T-helper 1 cell treated with Interleukin-12 subunit alpha and Interleukin-12 subunit beta and Interleukin-4 antibody, amounts not matched to agents 30 μg/mL and 1 μg/mL, for 36 hours (primary cell): ENCODE results near the gene PEX7.
"Not testable (repeated sequence)": the region's sequence is repeated elsewhere in the genome, so short reads cannot be mapped to it uniquely, and the experiment has no call there.

ENCODE experiments used
- H3K27ac Mint-ChIP-seq: one replicate; pipeline ENCODE4 v1.8.0; 2021; ENCODE audit warnings: mild to moderate bottlenecking, mixed read lengths
- H3K27me3 Mint-ChIP-seq: one replicate; pipeline ENCODE4 v1.8.0; 2021; ENCODE audit warnings: low read depth, mixed read lengths
- H3K36me3 Mint-ChIP-seq: one replicate; pipeline ENCODE4 v1.8.0; 2021; ENCODE audit warnings: low read depth, mixed read lengths
- H3K4me1 Mint-ChIP-seq: one replicate; pipeline ENCODE4 v1.8.0; 2021; ENCODE audit warnings: low read depth, mixed read lengths
- H3K4me3 Mint-ChIP-seq: one replicate; pipeline ENCODE4 v1.8.0; 2021; ENCODE audit warnings: mild to moderate bottlenecking, moderate library complexity, mixed read lengths
- H3K9me3 Mint-ChIP-seq: one replicate; pipeline ENCODE4 v1.8.0; 2021; ENCODE audit warnings: mixed read lengths

PEX7 gene

DNA sequence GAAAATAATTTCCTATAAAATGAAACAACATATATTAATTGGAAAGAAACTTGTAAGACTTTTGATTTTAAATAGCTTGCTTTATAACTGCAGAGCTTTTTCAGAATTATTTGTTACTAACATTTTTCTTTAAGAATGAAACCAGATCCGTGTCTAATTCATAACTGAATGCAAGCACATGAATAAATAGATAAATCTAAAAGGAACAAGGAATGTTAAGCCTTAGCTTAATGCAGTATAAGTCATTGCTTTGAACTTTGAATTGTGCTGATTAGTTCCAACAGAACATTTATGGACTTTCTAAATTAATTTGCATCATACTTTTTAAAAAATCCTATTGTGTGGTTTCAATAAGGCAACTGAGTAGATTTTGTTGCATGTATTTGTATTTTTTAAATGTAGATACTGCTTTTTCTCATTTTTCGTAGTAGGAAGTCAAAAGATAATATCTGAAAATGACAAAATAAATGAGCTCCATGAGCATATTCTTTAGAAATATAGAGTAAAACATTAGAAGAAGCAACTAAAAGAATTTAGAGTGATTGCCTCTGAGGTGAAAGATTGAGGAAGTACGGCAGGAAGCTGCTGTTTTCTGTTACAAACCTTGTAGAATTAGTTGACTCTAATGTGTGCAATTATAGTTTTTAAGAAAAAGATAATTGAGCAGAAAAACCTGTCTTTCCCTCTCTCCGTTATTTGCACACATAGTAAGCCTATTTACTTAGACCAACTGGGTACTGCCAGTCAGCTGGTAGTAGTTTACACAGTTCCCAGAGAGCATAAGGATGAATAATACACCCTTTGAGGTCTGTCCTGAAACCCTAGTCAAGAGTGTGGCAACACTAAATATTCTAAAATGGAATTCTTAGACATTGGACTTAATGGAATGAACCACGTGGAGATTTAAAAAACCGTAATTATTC lies 67.1 kb downstream of the PEX7 start:
- Mint-ChIP-seq H3K4me1 (peaks cover 9% of the 10 kb centered on the region), H3K9me3 (no peaks in the 10 kb centered on the region), H3K27ac (no peak overlapping the region), H3K36me3 (no peaks in the 10 kb centered on the region), H3K4me3 (no peak overlapping the region), H3K27me3 (no peaks in the 10 kb centered on the region)

DNA sequence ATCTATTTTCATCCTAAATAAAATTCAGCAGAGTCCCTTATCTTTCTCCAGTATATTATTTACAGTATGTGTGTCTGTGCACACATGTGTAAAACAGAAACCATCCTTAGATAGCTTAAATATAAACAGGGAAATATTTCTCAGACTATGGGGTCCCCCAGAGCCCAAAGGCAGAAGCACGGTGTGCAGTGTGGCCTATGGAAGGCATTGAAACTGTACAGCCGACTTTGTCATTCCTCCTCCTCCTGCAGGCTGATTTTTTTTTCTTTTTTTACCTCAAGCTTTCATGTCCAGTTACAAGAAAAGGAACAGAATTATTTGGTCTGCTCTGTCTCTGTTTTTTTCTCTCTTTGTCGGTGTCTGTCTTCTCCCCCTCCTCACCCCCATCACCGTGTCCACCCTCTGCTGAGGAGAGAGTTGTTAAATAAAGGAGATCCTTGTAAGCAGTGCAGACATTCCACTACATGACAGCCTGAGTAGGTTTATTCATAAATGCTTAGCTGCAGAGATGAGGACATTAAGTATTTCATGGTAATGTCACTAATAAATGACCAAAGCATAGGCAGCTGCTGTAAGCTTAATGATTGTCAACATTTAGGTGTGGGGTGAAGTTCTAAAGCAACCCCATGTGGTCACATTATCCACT lies 67.9 kb downstream of the PEX7 start:
- Mint-ChIP-seq H3K4me3 (no peak overlapping the region), H3K27me3 (no peaks in the 10 kb centered on the region), H3K4me1 (peaks cover 9% of the 10 kb centered on the region), H3K36me3 (no peaks in the 10 kb centered on the region), H3K9me3 (no peaks in the 10 kb centered on the region), H3K27ac (no peak overlapping the region)

DNA sequence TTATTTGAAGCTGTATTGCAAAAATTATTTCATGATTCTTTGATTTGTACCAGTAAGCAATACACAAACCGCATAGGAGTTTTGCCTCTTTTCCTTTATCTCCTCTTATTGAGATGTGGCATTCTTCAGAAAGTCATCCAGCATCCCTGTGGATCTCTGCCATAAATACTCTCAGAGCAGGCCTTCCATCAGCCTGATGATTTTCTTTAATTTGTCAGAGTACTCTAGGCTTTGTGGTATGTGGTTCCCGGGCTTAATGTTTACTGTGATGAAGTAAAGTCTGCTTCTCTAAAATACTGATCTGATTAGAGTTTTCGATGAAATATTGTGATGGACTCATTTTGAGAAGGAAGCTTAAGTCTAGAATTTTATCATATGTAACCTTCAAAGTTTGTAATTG lies 68.6 kb downstream of the PEX7 start:
- Mint-ChIP-seq H3K4me3 (no peak overlapping the region), H3K27me3 (no peaks in the 10 kb centered on the region), H3K9me3 (no peaks in the 10 kb centered on the region), H3K36me3 (no peaks in the 10 kb centered on the region), H3K27ac (no peak overlapping the region), H3K4me1 (peaks cover 9% of the 10 kb centered on the region)

DNA sequence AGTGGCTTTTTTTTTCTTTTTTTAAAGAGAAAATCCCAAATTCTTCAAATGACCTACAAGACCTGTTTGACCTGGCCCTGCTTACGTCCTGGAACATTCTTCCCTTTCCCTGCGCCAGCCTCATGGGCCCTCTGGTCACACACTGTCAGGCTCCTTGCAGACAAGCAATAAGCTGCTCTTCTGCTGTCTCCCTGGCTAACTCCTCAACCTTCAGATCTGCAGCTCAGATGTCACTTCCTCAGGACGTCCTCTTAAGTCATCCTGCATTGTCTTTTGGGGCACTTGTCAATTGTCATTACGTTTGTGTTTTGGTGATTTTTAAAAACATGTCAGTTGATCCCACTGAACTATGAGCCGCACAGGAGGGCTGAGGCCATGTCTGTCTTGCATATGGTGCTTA lies 70.8 kb downstream of the PEX7 start:
- Mint-ChIP-seq H3K4me3 (no peak overlapping the region), H3K9me3 (no peaks in the 10 kb centered on the region), H3K27ac (no peak overlapping the region), H3K4me1 (peaks cover 9% of the 10 kb centered on the region), H3K27me3 (no peaks in the 10 kb centered on the region), H3K36me3 (no peaks in the 10 kb centered on the region)

DNA sequence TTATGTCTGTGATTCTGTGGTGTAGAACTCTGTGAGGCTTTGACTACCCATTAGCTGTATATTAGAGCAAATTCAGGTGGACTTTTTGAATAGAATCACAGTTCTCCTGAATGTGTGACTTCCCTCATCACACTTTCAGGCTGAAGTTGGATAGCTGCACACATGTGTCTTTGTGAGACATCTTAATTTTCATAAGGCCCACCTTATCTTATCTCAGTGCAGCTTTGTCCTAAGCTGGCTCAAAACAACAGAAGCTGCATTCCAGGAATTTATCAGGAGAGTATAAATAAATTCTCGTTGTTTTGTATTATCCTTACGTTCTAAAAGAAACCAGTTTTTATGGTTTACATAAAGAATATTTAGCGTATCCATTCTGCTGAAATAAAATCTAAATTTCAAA lies 73.5 kb downstream of the PEX7 start:
- Mint-ChIP-seq H3K27me3 (no peaks in the 10 kb centered on the region), H3K4me1 (peaks cover 7% of the 10 kb centered on the region), H3K36me3 (no peaks in the 10 kb centered on the region), H3K4me3 (no peak overlapping the region), H3K9me3 (no peaks in the 10 kb centered on the region), H3K27ac (no peak overlapping the region)

DNA sequence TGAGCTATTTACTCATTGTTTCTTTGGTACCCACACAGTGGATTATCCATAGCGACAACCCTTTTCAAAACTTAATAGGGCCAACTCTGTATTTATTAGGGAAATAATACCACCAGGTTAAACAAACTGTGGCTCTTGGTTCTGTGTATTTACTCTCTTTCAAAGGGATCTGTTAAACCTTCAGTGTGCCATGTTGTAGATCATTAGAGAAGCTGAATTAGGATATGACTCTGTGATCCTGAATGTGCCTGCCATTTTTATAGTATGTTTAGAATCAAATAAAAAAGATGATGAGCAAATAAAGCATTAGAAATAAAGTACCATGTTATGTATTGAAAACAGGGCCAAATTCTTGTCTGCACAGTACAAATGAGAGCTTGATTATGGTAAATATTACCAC lies 74.7 kb downstream of the PEX7 start:
- Mint-ChIP-seq H3K27ac (no peak overlapping the region), H3K4me1 (peaks cover 3% of the 10 kb centered on the region), H3K9me3 (no peaks in the 10 kb centered on the region), H3K4me3 (no peak overlapping the region), H3K27me3 (no peaks in the 10 kb centered on the region), H3K36me3 (peaks cover 4% of the 10 kb centered on the region)

DNA sequence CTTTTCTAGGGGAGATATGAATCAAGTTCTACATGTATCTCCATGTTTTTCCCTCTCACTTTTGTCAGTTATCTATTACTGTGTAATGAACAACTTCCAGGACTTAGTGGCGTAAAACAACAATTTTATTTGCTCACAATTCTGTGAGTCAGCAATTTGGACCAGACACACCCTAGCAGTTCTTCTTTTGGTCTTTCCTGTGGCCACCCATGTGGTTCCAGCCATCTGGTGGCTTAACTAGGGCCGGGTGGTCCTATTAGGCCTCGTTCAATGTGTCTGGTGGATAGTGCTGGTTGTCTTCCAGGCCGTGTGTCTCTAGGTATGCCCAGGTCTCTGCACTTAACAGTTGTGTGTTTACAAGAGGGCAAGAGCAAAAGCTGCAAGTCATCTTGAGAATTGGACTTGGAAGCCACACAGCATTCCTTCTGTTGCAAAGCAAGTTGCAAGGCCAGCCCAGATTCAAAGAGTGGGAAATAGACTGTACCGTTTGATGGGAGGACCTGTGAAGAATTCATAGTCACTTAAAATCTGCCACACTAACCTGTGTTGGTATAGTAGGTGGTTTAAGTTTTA lies 78.9 kb downstream of the PEX7 start:
- no peaks in the 10 kb centered on the region for H3K27me3 Mint-ChIP-seq
- H3K4me3 Mint-ChIP-seq: no peak overlapping the region
- no peaks in the 10 kb centered on the region for H3K4me1 Mint-ChIP-seq
- no peaks in the 10 kb centered on the region for H3K9me3 Mint-ChIP-seq
- H3K27ac Mint-ChIP-seq: no peak overlapping the region
- H3K36me3 Mint-ChIP-seq: peaks cover 4% of the 10 kb centered on the region

DNA sequence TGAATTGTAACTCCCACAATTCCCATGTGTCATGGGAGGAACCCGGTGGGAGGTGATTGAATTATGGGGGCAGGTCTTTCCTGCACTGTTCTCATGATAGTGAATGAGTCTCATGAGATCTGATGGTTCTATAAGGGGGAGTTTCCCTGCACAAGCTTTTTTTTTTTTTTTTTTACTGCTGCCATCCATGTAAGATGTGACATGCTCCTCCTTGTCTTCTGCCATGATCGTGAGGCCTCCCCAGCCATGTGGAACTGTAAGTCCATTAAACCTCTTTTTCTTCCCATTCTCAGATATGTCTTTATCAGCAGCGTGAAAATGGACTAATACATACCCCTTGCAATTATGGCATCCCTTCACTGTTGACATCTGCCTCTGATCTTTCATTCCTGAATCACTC lies 82.1 kb downstream of the PEX7 start:
- not testable (repeated sequence) for H3K4me3 Mint-ChIP-seq, H3K27me3 Mint-ChIP-seq, H3K36me3 Mint-ChIP-seq, H3K27ac Mint-ChIP-seq, H3K9me3 Mint-ChIP-seq, H3K4me1 Mint-ChIP-seq

DNA sequence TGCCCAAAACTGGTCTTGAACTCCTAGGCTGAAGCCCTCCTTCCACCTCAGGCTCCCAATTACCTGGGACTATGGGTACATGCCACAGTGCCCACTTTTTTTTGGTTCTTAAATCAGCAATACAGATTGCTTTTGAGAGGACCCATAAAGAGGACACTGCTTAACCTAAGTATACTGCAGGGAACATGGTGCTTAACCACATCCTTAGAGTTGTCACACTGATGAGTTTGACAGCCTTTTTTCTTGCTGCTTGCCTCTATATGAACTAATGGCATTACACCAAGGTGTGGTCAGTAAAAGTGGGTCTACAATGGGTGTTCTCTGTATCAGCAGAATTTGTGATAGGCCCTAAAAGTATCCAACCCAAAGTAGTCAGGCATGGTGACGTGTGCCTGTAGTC lies 92.6 kb downstream of the PEX7 start:
- H3K27me3 Mint-ChIP-seq: peaks cover 26% of the 10 kb centered on the region
- no peak overlapping the region for H3K27ac Mint-ChIP-seq
- peaks cover 5% of the 10 kb centered on the region for H3K4me1 Mint-ChIP-seq
- peaks cover 1% of the 10 kb centered on the region for H3K36me3 Mint-ChIP-seq
- no peaks in the 10 kb centered on the region for H3K9me3 Mint-ChIP-seq
- no peak overlapping the region for H3K4me3 Mint-ChIP-seq

DNA sequence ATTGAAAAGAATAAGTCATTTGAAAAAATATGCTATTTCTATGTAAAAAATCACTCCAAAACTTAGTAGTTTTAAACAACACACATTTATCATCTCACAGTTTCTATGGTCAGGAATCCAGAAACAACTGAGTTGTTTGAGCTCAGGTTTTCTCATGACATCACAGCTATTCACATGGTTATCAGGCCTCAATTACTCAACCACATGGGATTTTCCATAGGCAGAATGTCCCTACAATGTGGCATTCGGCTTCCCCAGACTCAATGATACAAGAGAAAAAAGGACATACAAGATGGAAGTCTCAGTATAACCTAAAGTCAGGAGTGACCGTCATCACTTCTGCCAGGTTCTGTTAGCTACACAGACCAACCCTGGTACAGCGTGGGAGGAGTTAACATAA lies 96.3 kb downstream of the PEX7 start:
- H3K36me3 Mint-ChIP-seq: peaks cover 1% of the 10 kb centered on the region
- no peak overlapping the region for H3K4me3 Mint-ChIP-seq
- no peak overlapping the region for H3K27ac Mint-ChIP-seq
- H3K4me1 Mint-ChIP-seq: peaks cover 20% of the 10 kb centered on the region
- H3K27me3 Mint-ChIP-seq: peaks cover 50% of the 10 kb centered on the region
- no peaks in the 10 kb centered on the region for H3K9me3 Mint-ChIP-seq

DNA sequence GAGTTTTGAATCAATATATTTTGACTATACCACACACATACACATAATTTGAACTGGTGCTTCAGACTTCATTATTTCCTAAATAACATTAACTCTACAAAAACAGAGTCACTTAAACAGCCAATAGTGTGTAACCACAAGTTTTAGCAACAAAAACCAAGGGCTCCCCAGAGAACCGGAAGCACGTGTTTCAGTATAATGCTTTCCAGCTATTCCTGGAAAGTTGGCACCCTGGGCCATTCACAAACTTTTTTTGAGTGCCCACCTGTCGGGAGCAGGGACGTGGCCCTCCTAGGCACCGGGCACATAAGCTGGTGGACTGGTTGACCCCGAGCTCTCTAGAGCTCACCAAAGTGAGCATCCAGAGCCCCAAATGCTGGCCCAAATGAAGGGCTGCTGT lies 97.8 kb downstream of the PEX7 start:
- peaks cover 20% of the 10 kb centered on the region for H3K4me1 Mint-ChIP-seq
- H3K4me3 Mint-ChIP-seq: peak overlapping the region; percentile 52
- peaks cover 62% of the 10 kb centered on the region for H3K27me3 Mint-ChIP-seq
- H3K9me3 Mint-ChIP-seq: no peaks in the 10 kb centered on the region
- no peak overlapping the region for H3K27ac Mint-ChIP-seq
- peaks cover 1% of the 10 kb centered on the region for H3K36me3 Mint-ChIP-seq

DNA sequence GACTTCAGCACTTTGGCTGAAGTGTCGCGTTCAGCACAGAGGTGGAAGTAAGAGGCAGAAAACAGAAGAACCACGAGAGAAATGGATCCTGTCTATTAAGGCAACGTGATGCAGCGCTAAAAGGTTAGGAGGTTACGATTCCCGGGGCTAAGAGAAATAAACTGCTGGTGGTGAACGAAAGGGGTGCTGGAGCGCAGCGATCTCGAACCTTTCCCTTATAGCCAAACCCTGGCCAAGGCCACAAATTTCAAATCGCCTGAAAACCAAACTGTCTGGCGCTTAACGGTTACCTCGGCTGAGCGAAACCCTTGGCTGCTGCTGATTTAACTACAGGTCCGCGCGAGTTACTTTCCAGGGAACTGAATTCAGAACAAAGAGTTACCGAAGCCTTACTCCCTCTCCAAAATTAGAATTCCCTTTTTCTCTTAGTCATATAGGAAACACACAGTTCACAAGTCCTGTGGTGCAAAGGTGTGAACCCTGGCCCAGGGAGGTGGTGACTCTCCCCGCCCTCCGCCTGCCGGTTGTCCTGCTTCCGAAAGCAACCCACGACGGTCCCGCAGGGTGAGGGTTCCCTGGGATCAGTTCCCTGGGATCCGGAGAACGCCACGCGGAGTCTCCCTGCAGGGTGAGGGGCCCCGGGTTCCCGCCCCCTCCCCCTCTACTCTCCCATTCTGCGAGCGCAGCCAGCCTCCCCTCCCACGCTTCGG lies 98.4 kb downstream of the PEX7 start:
- peaks cover 20% of the 10 kb centered on the region for H3K4me1 Mint-ChIP-seq
- H3K4me3 Mint-ChIP-seq: peak overlapping the region; percentile 76
- peaks cover 65% of the 10 kb centered on the region for H3K27me3 Mint-ChIP-seq
- H3K27ac Mint-ChIP-seq: no peak overlapping the region
- H3K9me3 Mint-ChIP-seq: no peaks in the 10 kb centered on the region
- H3K36me3 Mint-ChIP-seq: no peaks in the 10 kb centered on the region

DNA sequence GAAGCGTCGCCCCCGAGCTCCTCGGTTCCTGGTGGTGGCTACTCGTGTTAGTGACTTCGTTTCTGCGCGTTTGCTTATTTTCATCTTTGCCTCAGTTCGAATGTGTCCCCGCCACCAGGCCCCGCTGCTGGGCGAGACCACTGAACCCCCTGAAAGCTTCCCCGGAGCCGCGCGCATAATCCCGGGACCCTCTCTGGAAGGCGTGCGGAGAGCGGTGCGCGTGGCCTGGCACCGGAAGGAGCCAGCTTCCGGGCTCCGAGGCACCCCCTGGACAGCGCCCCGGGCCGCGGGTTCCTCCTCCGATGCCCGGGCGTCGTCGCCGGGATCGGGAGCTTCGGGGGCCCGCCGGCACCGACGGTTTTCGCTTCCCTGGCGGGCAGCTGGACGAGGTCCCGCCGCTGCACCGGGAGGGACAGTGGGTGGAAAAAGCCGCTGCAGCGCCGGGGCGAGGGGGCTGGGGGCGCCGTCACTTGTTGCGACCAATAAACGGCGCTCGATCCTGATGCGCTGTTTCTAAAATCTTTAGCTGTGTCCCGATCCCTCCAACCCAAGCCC lies 99.1 kb downstream of the PEX7 start:
- Mint-ChIP-seq H3K9me3 (no peaks in the 10 kb centered on the region), H3K36me3 (no peaks in the 10 kb centered on the region), H3K4me1 (peaks cover 20% of the 10 kb centered on the region), H3K4me3 (peak overlapping the region; percentile 76), H3K27me3 (peaks cover 67% of the 10 kb centered on the region), H3K27ac (no peak overlapping the region)

DNA sequence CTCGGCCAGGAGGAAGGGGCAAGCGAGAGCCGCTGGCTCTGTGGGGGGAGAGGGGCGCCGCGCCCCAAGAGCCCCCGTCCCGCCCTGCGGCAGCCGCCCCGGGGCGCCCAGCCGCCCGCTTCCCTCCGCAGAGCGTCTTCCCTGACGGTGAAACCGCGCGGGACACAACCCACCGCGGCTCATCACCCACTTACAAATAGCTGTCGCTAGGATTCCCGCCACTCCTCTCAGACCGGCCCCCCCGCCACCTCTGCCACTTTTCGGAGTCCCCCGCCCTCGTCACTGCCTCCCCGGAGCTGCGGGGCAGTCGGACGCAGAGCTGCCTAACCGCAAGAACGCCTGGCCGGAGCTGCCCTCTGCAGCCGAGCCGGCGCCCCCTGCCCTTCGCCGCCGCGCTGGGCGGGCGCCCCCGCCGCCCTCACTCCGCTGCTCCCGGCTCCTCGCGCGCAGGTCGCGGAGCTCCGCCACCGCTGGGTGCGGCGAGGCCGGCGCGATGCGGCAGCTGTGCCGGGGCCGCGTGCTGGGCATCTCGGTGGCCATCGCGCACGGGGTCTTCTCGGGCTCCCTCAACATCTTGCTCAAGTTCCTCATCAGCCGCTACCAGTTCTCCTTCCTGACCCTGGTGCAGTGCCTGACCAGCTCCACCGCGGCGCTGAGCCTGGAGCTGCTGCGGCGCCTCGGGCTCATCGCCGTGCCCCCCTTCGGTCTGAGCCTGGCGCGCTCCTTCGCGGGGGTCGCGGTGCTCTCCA lies 99.7 kb downstream of the PEX7 start, which contains the start of gene SLC35D3:
Gene SLC35D3 (plus strand): TSS at position 366 of the 749 bp plus-strand sequence. CDS start 128 bp downstream, at position 494.
- Mint-ChIP-seq H3K36me3 (no peaks in the 10 kb centered on the region), H3K4me1 (peaks cover 20% of the 10 kb centered on the region), H3K27me3 (peaks cover 63% of the 10 kb centered on the region), H3K9me3 (no peaks in the 10 kb centered on the region), H3K4me3 (peak within 1 kb of the TSS; percentile 76), H3K27ac (no peak within 1 kb of the TSS)
